Measurements from ENCODE around the gene CEP41.

GRCh38 chr7:130475776-130476175 is 35.0 kb upstream of the CEP41 start:
- TF ChIP-seq POLR2A (IDR thresholded peaks at IDR 0.05) = no peak
- no peak for TF ChIP-seq CTCF (IDR thresholded peaks at IDR 0.05)
